GM21515 (cell line): ENCODE results near the gene EFCAB6.

Experiments used
- ATAC-seq: cut with Tn5 transposase; IDR thresholded peaks from one replicate; pipeline ENCODE4 v1.9.1; 2021; ENCODE audit not compliant: unreplicated experiment

EFCAB6 gene

DNA sequence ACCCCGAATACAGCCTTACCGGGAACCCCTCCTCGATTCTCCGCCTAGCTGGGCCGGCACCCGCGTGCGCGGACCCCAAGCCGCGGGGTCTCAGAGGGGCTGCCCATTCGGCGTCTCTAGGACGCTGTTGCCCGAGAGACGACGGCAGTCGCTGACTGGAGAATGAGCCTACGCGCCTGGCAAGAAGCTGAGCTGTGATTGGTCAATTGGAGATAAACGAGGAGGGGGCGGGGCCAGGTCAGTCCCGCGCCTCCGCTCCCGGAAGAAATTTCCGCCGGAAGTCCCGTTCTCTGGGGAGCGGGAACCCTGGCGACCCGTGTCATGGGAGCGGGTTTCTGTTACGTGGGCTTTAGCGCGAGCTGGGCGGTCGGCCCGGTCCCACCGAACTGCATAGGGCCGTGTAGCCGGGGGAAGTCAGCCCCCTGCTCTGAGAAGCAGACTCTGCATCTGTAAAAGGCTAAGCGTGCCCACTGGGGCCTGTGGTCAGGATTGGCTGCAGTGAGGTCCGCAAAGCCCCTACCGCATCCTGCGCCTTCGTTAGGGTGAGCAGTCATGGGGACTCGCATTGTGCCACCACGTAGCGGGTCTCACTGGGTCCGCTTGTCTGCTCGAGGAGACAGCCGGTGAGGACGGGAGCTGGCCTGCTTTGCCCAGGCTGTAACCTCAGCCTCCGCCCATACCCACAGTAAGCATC, at the start of gene EFCAB6:
TSS of gene EFCAB6 (minus strand) at position 157 of the 694 bp plus-strand sequence. CDS start 29,987 bp downstream, outside the sequence.
- ATAC-seq: peak; percentile 76

DNA sequence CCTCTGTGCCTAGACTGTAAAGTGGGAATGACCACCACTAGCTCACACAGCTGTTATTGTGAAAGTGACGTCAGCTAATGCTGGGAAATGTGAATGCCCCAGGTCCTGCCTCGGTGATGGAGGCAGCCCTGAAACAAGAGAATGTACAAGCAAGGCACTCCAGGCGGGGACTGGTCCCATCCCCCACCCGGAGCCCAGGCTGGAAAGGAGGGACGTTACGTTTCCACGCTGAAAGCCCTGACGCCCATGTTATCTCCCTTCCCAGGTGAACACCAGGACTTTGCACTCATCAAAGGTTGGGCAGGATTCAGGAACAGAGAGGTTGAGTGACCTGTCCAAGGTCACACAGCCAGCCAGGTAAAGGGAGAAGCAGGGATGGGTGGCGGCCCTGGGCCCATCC, 49.4 kb upstream of the EFCAB6 start:
- no peak for ATAC-seq

- ATAC-seq: no peak
These were observed 48.7 kb upstream of the EFCAB6 start for GRCh38 chr22:43860831-43861230.

GRCh38 chr22:43860126-43860525, 48.0 kb upstream of the EFCAB6 start:
- ATAC-seq: no peak

DNA sequence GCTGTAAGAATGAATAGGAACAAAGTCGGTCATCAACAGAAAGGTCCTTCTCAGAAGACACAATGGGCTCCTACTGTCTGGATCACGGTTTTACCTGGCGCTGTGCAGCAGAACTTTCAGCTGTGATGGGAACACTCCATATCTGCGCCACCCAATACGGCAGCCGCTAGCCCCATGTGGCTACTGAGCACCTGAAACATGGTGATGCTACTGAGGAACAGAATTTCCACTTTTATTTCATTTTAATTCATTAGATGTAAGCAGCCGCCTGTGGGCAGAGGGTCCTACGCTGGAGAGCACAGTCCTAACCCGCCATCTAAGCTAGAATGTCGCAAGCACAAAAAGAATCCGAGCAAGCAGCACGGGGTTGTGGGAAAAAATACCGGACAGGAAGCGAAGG, 47.5 kb upstream of the EFCAB6 start:
- ATAC-seq: no peak

- ATAC-seq: no peak
These were observed 47.1 kb upstream of the EFCAB6 start for GRCh38 chr22:43859176-43859575.

DNA sequence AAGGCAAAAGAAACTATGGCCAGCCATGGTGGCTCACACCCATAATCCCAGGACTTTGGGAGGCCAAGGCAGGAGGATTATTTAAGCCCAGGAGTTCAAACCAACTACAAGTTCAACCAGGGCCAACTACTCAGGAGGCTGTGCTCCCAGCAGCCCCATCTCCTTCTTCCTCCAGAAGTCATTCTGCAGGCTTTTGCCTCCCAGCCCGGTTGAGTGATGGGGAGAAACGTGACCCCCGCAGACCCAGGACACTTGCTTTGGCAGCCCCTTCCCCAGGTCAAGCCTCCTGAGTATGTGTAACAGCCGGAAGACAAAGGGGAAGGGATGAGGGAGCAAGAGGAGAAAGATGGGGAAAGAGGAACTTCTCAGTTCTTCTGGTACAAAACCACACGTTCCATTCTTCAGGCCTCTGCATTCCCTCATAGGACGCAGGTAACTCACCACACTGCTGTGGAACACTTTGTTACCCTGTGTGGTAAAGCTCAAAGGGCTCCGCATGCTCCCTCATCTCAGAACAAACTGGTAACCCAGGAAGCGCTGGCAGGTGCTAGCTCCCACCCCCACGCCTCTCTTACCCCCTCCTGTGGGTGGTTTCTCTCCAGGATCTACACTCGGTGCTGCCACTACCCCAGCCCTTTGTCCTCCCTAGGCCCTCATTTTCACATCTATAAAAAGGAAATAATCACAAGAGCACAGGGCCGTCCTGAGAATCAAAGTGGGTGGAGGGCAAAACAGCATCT, 46.2 kb upstream of the EFCAB6 start:
- no peak for ATAC-seq

DNA sequence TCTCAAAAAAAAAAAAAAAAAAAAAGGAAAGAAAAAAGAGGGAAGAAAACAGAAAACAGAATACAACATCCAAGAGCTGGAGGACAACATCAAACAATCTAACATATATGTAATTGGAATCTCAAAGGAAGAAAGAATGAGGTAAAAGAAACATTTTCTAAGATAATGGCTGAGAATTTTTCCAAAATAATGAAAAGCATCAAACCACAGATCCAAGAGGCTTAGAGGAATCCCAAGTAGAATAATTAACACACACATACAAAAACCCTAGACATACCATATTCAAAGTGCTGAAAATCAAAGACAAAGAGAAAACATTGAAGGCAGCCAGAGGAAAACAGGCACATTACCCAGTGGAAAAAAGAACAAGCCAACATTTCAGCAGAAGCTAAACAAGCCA, 45.3 kb upstream of the EFCAB6 start:
- no peak for ATAC-seq

GRCh38 chr22:43855431-43855830, 43.3 kb upstream of the EFCAB6 start:
- no peak for ATAC-seq

GRCh38 chr22:43854786-43855271, 42.7 kb upstream of the EFCAB6 start:
- no peak for ATAC-seq

GRCh38 chr22:43854121-43854785, 42.1 kb upstream of the EFCAB6 start:
- no peak for ATAC-seq

DNA sequence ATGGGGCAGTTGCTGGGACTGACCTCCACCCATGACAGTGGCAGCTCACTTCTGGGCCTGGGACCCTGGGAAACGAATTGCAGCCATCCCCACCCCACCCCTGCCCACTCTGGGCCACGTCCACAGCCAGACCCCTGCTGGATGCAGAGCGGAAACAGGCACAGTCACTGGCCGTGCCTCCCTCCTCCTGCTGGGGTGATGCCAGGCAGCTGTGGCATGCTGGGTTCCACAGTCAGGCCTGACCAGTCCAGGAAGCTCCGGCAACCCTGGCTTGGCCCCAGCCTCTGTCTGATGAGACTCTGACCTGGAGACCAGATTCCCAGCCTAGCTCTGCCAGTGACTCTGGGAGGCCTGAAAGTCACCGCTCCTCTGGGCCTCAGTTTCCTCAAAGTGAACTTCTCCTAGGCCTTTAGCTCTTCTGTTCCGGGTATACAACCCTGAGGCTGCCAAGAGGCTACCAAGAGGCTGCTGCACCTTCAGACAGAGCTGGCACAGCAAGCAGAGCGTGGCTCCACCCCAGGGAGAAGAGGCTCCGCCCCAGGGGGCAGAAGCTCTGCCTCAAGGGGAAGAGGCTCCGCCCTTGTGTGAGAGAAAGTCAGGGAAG, 41.3 kb upstream of the EFCAB6 start:
- ATAC-seq: no peak

DNA sequence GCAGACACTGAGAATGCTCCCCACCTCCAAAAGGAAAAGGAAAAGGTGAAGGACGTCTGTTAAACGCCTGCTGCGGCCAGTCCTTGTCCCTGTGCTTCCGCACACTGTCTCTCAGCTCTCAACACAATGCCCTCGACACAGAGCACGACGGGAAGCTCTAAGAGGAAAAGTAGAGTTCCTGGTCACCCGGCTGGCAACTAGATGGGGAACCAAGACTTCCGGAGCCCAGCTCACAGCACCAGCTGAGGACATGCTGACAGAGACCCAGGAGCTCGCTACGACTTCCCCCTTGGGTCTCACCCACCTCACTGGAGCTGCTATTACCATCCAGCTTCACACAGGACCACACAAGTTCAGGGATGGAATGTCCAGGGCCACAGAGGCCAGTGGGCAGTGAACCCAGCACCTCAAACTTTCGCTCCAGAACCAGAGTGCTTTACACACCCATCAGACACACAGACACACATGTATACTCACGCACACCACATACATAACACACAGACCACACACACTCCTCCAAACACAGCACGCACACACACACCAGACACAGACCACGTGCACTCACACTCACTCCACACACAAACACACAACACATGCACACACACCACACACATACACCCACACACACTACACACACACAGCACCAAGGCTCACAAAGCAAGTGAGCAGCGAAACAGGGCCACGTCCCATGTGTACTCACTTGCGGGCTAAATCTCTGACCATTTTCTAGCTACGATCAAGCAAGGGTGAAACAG, 40.6 kb upstream of the EFCAB6 start:
- no peak for ATAC-seq

DNA sequence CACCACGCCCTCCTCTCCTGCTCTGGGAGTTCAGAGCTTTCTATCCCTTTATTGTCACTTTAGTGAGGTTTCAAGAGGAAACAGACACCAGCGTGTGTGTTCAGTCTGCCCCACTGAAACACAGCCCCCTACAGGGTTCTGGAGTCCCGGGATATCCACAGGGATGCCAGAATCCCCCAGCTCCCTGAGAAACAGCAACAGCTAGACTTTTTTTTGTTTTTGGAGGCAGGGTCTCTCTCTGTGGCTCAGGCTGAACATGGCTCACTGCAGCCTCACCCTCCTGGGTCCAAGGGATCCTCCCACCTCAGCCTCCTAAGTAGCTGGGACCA, 39.8 kb upstream of the EFCAB6 start:
- ATAC-seq: no peak

DNA sequence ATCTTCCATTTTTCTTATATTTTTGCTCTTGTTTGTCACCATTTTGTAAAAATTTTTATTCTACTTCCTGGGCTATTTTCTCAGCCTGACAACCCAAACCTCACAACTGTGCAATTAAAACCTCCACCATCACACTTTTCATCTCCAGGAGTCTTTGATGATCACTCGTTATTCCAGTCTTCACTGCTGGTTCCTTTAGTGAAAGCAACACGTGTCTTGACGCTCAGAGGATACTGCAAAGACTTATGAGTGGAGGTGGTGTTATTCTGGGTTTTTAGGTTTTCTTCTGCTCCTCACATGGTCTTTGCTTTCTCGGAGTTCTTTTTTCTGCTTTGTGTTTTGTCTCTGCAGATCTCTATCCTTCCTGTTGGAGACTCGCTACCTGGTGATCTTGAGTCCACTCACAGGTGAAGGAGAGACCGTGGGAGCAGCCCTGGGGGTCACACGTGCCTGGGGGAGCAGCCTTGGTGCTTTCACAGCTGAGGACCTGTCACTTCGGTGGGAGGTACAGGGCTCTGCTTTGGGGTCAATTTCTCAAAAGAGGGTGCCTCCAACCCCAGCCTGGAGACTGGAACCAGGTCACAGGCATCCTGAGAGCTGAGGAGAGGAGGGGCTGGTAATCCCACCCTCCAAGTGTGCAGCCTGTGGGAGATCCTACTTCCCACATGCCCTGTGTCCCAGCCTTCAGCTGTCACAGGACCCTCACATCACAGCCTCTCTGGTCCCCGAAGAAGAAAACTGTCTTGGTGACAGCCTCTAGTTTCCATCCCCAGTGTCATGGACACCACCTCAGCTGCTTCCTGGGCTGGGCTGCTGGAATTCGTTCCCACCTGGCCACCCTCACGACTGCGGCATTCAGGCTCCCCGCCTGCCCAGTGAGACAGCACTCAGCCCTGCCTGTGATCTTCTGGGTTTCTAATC, 39.2 kb upstream of the EFCAB6 start:
- ATAC-seq: no peak

GRCh38 chr22:43850529-43850928, 38.4 kb upstream of the EFCAB6 start:
- ATAC-seq: no peak

DNA sequence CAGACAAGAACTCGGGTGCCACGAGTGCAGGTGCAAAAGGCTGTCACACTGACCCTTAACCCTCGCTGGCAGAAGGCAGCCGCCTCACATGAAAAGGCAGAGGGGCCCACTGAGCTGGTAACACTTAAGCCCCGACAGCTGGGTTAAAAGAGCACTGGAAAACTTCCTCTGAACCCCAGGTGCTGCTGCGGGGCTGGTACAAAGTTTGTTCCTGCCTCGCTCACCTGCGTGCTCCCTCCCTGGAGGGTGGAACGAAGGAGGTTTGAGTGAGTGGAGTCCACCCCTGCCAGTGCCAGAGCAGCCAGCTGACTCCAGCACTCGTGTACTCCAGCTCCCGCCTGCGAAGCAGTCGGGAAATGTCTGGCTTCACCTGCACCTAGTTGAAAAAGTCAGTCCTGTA, 37.6 kb upstream of the EFCAB6 start:
- no peak for ATAC-seq

GRCh38 chr22:43848366-43849171, 36.5 kb upstream of the EFCAB6 start:
- ATAC-seq: no peak
